HCT116 (cell line): Measurements from ENCODE around the gene SNX13.

Source experiments
- EZH2 ChIP-seq: fragments of 200-600 bp; sonication (generic); IDR thresholded peaks from 2 replicates; pipeline ENCODE4 v1.6.1; 2017; ENCODE audit warnings: antibody characterized with exemption, mixed run types
- POLR2A ChIP-seq: IDR thresholded peaks from 2 replicates; pipeline ENCODE4 v1.7.0; 2011; ENCODE audit warnings: borderline replicate concordance; ENCODE audit not compliant: insufficient read depth, insufficient read length; ENCODE audit errors: extremely low read depth
- SIN3A ChIP-seq: IDR thresholded peaks from 2 replicates; pipeline ENCODE4 v1.6.1; 2012; ENCODE audit warnings: low read depth
- TCF7L2 ChIP-seq: IDR thresholded peaks from 2 replicates; pipeline ENCODE4 v1.7.0; 2011; ENCODE audit warnings: borderline replicate concordance, inconsistent platforms; ENCODE audit not compliant: insufficient read depth, insufficient read length; ENCODE audit errors: extremely low read depth
- ZNF274 ChIP-seq: fragments of 200-500 bp; sonication (Bioruptor generic); IDR thresholded peaks from 2 replicates; pipeline ENCODE4 v1.6.1; 2014; ENCODE audit warnings: mild to moderate bottlenecking, low read depth, low read length, inconsistent platforms
- TF ChIP-seq, protein P1 (sequence below): IDR thresholded peaks from 2 replicates; pipeline ENCODE4 v1.6.1; 2012
- TF ChIP-seq, protein P2 (sequence below): IDR thresholded peaks from 2 replicates; pipeline ENCODE4 v1.6.1; 2012; ENCODE audit warnings: low read depth
- TF ChIP-seq, protein P3 (sequence below), 3 experiments: fragments of 200-600 bp in 1 of 3; sonication (generic) in 1 of 3; IDR thresholded peaks in 2 of 3; conservative IDR thresholded peaks in 1 of 3; 2 replicates each; pipeline ENCODE4 v1.5.1; 2012 to 2017; ENCODE audit warnings: low read depth in 2 of 3, low read length in 2 of 3, antibody characterized with exemption in 1 of 3, borderline replicate concordance in 1 of 3, control low read depth in 1 of 3, mild to moderate bottlenecking in 1 of 3, mixed read lengths in 1 of 3, mixed run types in 1 of 3, moderate library complexity in 1 of 3; ENCODE audit not compliant: insufficient read depth in 1 of 3

DNA sequence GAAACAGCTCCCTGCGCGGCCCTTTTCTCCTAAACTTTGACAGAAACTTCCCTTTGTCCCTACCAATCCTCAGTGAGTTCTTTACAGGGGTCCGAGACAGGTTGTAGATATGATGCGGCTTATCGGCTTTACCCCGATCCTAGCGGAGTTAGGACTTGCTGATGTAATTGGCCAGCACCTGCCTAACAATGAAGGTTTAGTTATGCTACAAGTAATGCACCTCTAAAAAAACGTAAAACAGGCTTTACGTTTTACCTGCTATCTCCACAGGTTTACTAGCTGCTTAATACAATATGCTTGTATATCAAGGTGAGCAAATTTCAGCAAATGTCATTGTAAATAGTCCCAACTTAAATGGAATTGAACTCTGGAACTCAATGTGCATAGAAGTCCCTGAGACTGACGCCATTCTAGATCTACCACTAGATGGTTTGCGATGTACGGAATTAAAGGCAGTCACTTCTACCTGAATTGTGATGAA lies 697 bp upstream of the SNX13 start:
- TF ChIP-seq, protein P1, sequence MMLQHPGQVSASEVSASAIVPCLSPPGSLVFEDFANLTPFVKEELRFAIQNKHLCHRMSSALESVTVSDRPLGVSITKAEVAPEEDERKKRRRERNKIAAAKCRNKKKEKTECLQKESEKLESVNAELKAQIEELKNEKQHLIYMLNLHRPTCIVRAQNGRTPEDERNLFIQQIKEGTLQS = no peak
- TF ChIP-seq EZH2 (no peak), TCF7L2 (no peak), ZNF274 (no peak), POLR2A (no peak), SIN3A (0 out of 2 replicates have a peak, but pooled peaks have one; percentile 34)
- TF ChIP-seq, protein P2, sequence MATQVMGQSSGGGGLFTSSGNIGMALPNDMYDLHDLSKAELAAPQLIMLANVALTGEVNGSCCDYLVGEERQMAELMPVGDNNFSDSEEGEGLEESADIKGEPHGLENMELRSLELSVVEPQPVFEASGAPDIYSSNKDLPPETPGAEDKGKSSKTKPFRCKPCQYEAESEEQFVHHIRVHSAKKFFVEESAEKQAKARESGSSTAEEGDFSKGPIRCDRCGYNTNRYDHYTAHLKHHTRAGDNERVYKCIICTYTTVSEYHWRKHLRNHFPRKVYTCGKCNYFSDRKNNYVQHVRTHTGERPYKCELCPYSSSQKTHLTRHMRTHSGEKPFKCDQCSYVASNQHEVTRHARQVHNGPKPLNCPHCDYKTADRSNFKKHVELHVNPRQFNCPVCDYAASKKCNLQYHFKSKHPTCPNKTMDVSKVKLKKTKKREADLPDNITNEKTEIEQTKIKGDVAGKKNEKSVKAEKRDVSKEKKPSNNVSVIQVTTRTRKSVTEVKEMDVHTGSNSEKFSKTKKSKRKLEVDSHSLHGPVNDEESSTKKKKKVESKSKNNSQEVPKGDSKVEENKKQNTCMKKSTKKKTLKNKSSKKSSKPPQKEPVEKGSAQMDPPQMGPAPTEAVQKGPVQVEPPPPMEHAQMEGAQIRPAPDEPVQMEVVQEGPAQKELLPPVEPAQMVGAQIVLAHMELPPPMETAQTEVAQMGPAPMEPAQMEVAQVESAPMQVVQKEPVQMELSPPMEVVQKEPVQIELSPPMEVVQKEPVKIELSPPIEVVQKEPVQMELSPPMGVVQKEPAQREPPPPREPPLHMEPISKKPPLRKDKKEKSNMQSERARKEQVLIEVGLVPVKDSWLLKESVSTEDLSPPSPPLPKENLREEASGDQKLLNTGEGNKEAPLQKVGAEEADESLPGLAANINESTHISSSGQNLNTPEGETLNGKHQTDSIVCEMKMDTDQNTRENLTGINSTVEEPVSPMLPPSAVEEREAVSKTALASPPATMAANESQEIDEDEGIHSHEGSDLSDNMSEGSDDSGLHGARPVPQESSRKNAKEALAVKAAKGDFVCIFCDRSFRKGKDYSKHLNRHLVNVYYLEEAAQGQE = no peak
- TF ChIP-seq, protein P3, sequence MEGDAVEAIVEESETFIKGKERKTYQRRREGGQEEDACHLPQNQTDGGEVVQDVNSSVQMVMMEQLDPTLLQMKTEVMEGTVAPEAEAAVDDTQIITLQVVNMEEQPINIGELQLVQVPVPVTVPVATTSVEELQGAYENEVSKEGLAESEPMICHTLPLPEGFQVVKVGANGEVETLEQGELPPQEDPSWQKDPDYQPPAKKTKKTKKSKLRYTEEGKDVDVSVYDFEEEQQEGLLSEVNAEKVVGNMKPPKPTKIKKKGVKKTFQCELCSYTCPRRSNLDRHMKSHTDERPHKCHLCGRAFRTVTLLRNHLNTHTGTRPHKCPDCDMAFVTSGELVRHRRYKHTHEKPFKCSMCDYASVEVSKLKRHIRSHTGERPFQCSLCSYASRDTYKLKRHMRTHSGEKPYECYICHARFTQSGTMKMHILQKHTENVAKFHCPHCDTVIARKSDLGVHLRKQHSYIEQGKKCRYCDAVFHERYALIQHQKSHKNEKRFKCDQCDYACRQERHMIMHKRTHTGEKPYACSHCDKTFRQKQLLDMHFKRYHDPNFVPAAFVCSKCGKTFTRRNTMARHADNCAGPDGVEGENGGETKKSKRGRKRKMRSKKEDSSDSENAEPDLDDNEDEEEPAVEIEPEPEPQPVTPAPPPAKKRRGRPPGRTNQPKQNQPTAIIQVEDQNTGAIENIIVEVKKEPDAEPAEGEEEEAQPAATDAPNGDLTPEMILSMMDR (IDR thresholded peaks at IDR 0.05 in 2 of 3, conservative IDR thresholded peaks at IDR 0.05 in 1 of 3; ENCODE audit: borderline replicate concordance in 1 of 3, insufficient read depth in 1 of 3, low read depth in 2 of 3, low read length in 2 of 3) = 0 out of 6 replicates have a peak, but pooled peaks of 1 of the 3 experiments have one; percentile 16
